ENCODE data around the gene PIP5KL1. TPM values are rescaled to one million over a fixed set of nuclear protein-coding genes. Genes with fewer than 3 reads are reported as not detected.

PIP5KL1 gene
- total RNA-seq, 3 donors from 2014 or later (not counting 1 experiment from before 2014, with no cell fraction given): 0.52 to 1.4 (median 0.97) TPM

- 96% methylated on average over 16 of the region's 19 CpGs for WGBS (ENCODE audit: insufficient coverage)
- H3K27ac Mint-ChIP-seq: peak overlapping the region in 1 of 2 donors; percentile 68
- intact Hi-C loops (cut with micrococcal nuclease): no loop called here
Observed at GRCh38 chr9:127874301-127875221, 56.0 kb downstream of the PIP5KL1 start.

DNA sequence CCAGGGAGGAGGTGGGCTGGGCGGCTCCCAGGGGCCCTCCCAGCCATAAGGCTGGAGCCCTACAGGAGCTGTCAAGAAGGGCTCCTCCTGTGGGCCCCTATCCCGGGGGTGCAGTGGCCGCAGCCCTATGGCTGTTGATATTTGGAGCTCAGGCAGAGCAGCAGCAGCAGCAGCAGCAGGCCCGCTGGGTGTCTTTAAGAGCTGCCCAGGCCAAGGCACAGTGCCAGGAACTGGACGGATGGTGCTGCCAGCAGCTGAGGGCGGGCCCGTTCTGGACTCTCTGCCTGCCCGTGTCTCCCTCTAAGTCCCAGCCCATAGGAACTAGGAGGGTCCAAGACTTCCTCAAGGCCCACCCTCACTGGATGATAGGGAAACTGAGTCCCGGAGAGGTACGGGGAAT is 56.7 kb downstream of the PIP5KL1 start:
- Histone ChIP-seq H3K36me3 (ENCODE audit: control insufficient read depth, insufficient read depth, low read length) (no peaks in the 10 kb centered on the region), H3K4me1 (ENCODE audit: control insufficient read depth, insufficient read depth, low read length) (peaks cover 17% of the 10 kb centered on the region), H3K27ac (ENCODE audit: low read length) (no peak overlapping the region), H3K9me3 (ENCODE audit: control insufficient read depth, insufficient read depth, low read length) (no peaks in the 10 kb centered on the region), H3K4me3 (ENCODE audit: low read length) (no peak overlapping the region), H3K27me3 (ENCODE audit: control insufficient read depth, insufficient read depth, low read length) (no peaks in the 10 kb centered on the region)
- intact Hi-C loops (cut with micrococcal nuclease): no loop called here
- Mint-ChIP-seq H3K36me3 (no peaks in the 10 kb centered on the region), H3K27me3 (ENCODE audit: low read depth in 2 of 2) (no peaks in the 10 kb centered on the region), H3K4me3 (no peak overlapping the region), H3K27ac (no peak overlapping the region), H3K9me3 (no peaks in the 10 kb centered on the region), H3K4me1 (peaks cover 8 to 9% of the 10 kb centered on the region in 2 donors)
- WGBS (ENCODE audit: insufficient coverage): 93% methylated on average over 10 of the region's 10 CpGs
- ATAC-seq (no peak), DNase-seq (no peak)
- TF ChIP-seq, protein P1, sequence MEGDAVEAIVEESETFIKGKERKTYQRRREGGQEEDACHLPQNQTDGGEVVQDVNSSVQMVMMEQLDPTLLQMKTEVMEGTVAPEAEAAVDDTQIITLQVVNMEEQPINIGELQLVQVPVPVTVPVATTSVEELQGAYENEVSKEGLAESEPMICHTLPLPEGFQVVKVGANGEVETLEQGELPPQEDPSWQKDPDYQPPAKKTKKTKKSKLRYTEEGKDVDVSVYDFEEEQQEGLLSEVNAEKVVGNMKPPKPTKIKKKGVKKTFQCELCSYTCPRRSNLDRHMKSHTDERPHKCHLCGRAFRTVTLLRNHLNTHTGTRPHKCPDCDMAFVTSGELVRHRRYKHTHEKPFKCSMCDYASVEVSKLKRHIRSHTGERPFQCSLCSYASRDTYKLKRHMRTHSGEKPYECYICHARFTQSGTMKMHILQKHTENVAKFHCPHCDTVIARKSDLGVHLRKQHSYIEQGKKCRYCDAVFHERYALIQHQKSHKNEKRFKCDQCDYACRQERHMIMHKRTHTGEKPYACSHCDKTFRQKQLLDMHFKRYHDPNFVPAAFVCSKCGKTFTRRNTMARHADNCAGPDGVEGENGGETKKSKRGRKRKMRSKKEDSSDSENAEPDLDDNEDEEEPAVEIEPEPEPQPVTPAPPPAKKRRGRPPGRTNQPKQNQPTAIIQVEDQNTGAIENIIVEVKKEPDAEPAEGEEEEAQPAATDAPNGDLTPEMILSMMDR (IDR thresholded peaks at IDR 0.05): no peak

More at GRCh38 chr9:127874301-127875221, 56.0 kb downstream of the PIP5KL1 start:
- H3K27me3 Mint-ChIP-seq (ENCODE audit: low read depth in 2 of 2): no peaks in the 10 kb centered on the region
- Histone ChIP-seq H3K27ac (ENCODE audit: low read length) (no peak overlapping the region), H3K4me3 (ENCODE audit: low read length) (no peak overlapping the region), H3K36me3 (ENCODE audit: control insufficient read depth, insufficient read depth, low read length) (no peaks in the 10 kb centered on the region), H3K27me3 (ENCODE audit: control insufficient read depth, insufficient read depth, low read length) (no peaks in the 10 kb centered on the region), H3K4me1 (ENCODE audit: control insufficient read depth, insufficient read depth, low read length) (peaks cover 15% of the 10 kb centered on the region), H3K9me3 (ENCODE audit: control insufficient read depth, insufficient read depth, low read length) (no peaks in the 10 kb centered on the region)
- H3K4me3 Mint-ChIP-seq: no peak overlapping the region
- H3K36me3 Mint-ChIP-seq: no peaks in the 10 kb centered on the region
- peaks cover 8 to 9% of the 10 kb centered on the region in 2 donors for H3K4me1 Mint-ChIP-seq
- ATAC-seq (no peak), DNase-seq (no peak)
- H3K9me3 Mint-ChIP-seq: no peaks in the 10 kb centered on the region
- TF ChIP-seq, protein P1 (IDR thresholded peaks at IDR 0.05): no peak

DNA sequence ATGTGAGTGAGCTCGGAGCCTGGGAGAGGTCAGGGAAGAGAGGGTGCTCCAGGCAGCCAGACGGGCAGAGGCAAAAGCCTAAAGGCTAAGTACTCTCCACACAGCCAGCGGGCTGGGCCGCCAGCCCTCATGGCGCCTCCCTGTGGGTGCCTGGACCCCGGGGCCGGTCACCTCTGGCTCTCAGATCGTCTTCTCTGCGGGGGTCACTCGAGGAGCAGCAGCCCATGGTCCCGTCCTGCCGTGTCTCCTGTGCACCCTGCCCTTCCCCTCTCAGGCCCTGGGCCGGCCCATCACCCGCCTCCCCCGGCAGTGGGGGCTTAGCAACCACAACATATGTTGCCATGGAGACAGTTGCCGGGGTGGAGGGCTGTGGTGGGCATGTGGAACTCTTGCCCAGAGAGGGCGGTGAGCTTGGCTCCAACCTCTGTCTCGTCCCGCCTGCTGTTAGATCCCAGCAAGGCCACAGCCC is 57.3 kb downstream of the PIP5KL1 start:
- Histone ChIP-seq H3K27ac (ENCODE audit: low read length) (no peak overlapping the region), H3K9me3 (ENCODE audit: control insufficient read depth, insufficient read depth, low read length) (no peaks in the 10 kb centered on the region), H3K36me3 (ENCODE audit: control insufficient read depth, insufficient read depth, low read length) (no peaks in the 10 kb centered on the region), H3K4me1 (ENCODE audit: control insufficient read depth, insufficient read depth, low read length) (peaks cover 17% of the 10 kb centered on the region), H3K4me3 (ENCODE audit: low read length) (no peak overlapping the region), H3K27me3 (ENCODE audit: control insufficient read depth, insufficient read depth, low read length) (no peaks in the 10 kb centered on the region)
- DNase-seq (no peak), ATAC-seq (no peak)
- H3K36me3 Mint-ChIP-seq: no peaks in the 10 kb centered on the region
- peaks cover 5 to 6% of the 10 kb centered on the region in 2 donors for H3K4me1 Mint-ChIP-seq
- no peaks in the 10 kb centered on the region for H3K9me3 Mint-ChIP-seq
- H3K27me3 Mint-ChIP-seq (ENCODE audit: low read depth in 2 of 2): no peaks in the 10 kb centered on the region
- no peak overlapping the region for H3K27ac Mint-ChIP-seq
- 73% methylated on average over 19 of the region's 19 CpGs for WGBS (ENCODE audit: insufficient coverage)
- intact Hi-C loops (cut with micrococcal nuclease): no loop called here
- H3K4me3 Mint-ChIP-seq: no peak overlapping the region
- TF ChIP-seq, protein P1 (IDR thresholded peaks at IDR 0.05): no peak
